HG03045 (cell line): ENCODE measurements around the gene SH2D3C.

Source experiments
- ATAC-seq: cut with Tn5 transposase; IDR thresholded peaks from one replicate; pipeline ENCODE4 v1.9.1; 2021; ENCODE audit warnings: mild to moderate bottlenecking, moderate library complexity; ENCODE audit not compliant: unreplicated experiment

SH2D3C gene

GRCh38 chr9:127722055-127722745 lies 56.3 kb downstream of the SH2D3C start:
- no peak for ATAC-seq

- ATAC-seq = no peak
These were observed 57.1 kb downstream of the SH2D3C start for GRCh38 chr9:127721391-127721821.

- ATAC-seq = no peak
These were observed 57.6 kb downstream of the SH2D3C start for GRCh38 chr9:127720865-127721227.

GRCh38 chr9:127720031-127720864 lies 58.2 kb downstream of the SH2D3C start:
- ATAC-seq = no peak

- ATAC-seq = no peak
These were observed 60.7 kb downstream of the SH2D3C start for GRCh38 chr9:127717766-127718165.

- ATAC-seq = no peak
These were observed 62.1 kb downstream of the SH2D3C start for GRCh38 chr9:127716412-127716811.

GRCh38 chr9:127715470-127716337 lies 62.8 kb downstream of the SH2D3C start, which contains the start of the genes PTRH1 and TTC16:
Gene PTRH1 (minus strand): TSS chr9:127715663. CDS start chr9:127715639, 24 bp downstream.
Gene TTC16 (plus strand): TSS chr9:127716079. CDS start chr9:127716146, 67 bp downstream.
- peak; percentile 90 for ATAC-seq

- no peak for ATAC-seq
These were observed 63.5 kb downstream of the SH2D3C start for GRCh38 chr9:127714951-127715469.

- no peak for ATAC-seq
These were observed 64.3 kb downstream of the SH2D3C start for GRCh38 chr9:127714020-127714750.

GRCh38 chr9:127712867-127713266 lies 65.6 kb downstream of the SH2D3C start:
- ATAC-seq = no peak

- no peak for ATAC-seq
These were observed 66.1 kb downstream of the SH2D3C start for GRCh38 chr9:127712371-127712770.

GRCh38 chr9:127711831-127712274 lies 66.6 kb downstream of the SH2D3C start:
- ATAC-seq = no peak

GRCh38 chr9:127711226-127711701 lies 67.2 kb downstream of the SH2D3C start:
- ATAC-seq = no peak

GRCh38 chr9:127710204-127710783 lies 68.2 kb downstream of the SH2D3C start:
- no peak for ATAC-seq

- ATAC-seq = no peak
These were observed 69.4 kb downstream of the SH2D3C start for GRCh38 chr9:127708952-127709587.

GRCh38 chr9:127707766-127708165 lies 70.7 kb downstream of the SH2D3C start:
- no peak for ATAC-seq

- ATAC-seq = no peak
These were observed 71.6 kb downstream of the SH2D3C start, which contains the start of gene CFAP157 for GRCh38 chr9:127706836-127707241. Gene CFAP157 (plus strand): TSS chr9:127706988. CDS start chr9:127707032, 44 bp downstream.

GRCh38 chr9:127705577-127706379 lies 72.7 kb downstream of the SH2D3C start:
- ATAC-seq = no peak
